H9 (cell line): ENCODE results near the gene TSPAN18. TPM values are rescaled to one million over a fixed set of nuclear protein-coding genes. Genes with fewer than 3 reads are reported as not detected.
A peak's percentile ranks its signal among the peaks of the same experiment; 100 is the strongest.

Source experiments
- DNase-seq: peaks from one replicate; pipeline ENCODE4 v3.0.0-alpha.2; 2017
- H2AFZ ChIP-seq: one replicate; pipeline ENCODE4 v1.6.1; 2013; ENCODE audit warnings: mild to moderate bottlenecking, low read length, control low read depth, moderate library complexity
- H2AK5ac ChIP-seq: 2 replicates; pipeline ENCODE4 v1.6.1; 2013; ENCODE audit warnings: low read length, control low read depth, mixed read lengths; ENCODE audit not compliant: insufficient read length
- H2BK120ac ChIP-seq: one replicate; pipeline ENCODE4 v1.6.1; 2013; ENCODE audit warnings: low read depth, mild to moderate bottlenecking, low read length, control low read depth, inconsistent platforms; ENCODE audit not compliant: poor library complexity, severe bottlenecking
- H2BK12ac ChIP-seq: 2 replicates; pipeline ENCODE4 v1.6.1; 2013; ENCODE audit warnings: low read length, control low read depth, mixed read lengths, low read depth; ENCODE audit not compliant: insufficient read length
- H2BK15ac ChIP-seq: 2 replicates; pipeline ENCODE4 v1.6.1; 2013; ENCODE audit warnings: low read depth, low read length, control low read depth
- H2BK20ac ChIP-seq: one replicate; pipeline ENCODE4 v1.6.1; 2013; ENCODE audit warnings: low read depth, mild to moderate bottlenecking, low read length, control low read depth, inconsistent platforms; ENCODE audit not compliant: poor library complexity, severe bottlenecking
- H2BK5ac ChIP-seq: 2 replicates; pipeline ENCODE4 v1.6.1; 2013; ENCODE audit warnings: low read length, control low read depth, mixed read lengths; ENCODE audit not compliant: insufficient read length
- H3K14ac ChIP-seq: 2 replicates; pipeline ENCODE4 v1.6.1; 2013; ENCODE audit warnings: low read length, control low read depth; ENCODE audit not compliant: insufficient read depth
- H3K18ac ChIP-seq: 2 replicates; pipeline ENCODE4 v1.6.1; 2013; ENCODE audit warnings: low read depth, mild to moderate bottlenecking, mixed read lengths, low read length, control low read depth; ENCODE audit not compliant: insufficient read length
- H3K23ac ChIP-seq: 2 replicates; pipeline ENCODE4 v1.6.1; 2013; ENCODE audit warnings: low read length, control low read depth, mixed read lengths, low read depth; ENCODE audit not compliant: insufficient read length
- H3K23me2 ChIP-seq: 2 replicates; pipeline ENCODE4 v1.6.1; 2013; ENCODE audit warnings: low read depth, mild to moderate bottlenecking, mixed read lengths, low read length, control low read depth; ENCODE audit not compliant: insufficient read length, poor library complexity, severe bottlenecking
- H3K27ac ChIP-seq: 2 replicates; pipeline ENCODE4 v1.5.1; 2013; ENCODE audit warnings: low read length, control low read depth, mixed read lengths, low read depth; ENCODE audit not compliant: insufficient read length
- H3K27me3 ChIP-seq: 2 replicates; pipeline ENCODE4 v1.6.1; 2013; ENCODE audit warnings: low read length, control low read depth, inconsistent platforms; ENCODE audit not compliant: insufficient read depth
- H3K4ac ChIP-seq: 2 replicates; pipeline ENCODE4 v1.6.1; 2013; ENCODE audit warnings: low read depth, mild to moderate bottlenecking, control low read depth, inconsistent platforms, low read length, moderate library complexity
- H3K4me1 ChIP-seq: 2 replicates; pipeline ENCODE4 v1.6.1; 2013; ENCODE audit warnings: low read length, control low read depth, inconsistent platforms; ENCODE audit not compliant: insufficient read depth
- H3K4me2 ChIP-seq: 2 replicates; pipeline ENCODE4 v1.6.1; 2013; ENCODE audit warnings: low read length, control low read depth, mixed read lengths; ENCODE audit not compliant: insufficient read length, insufficient read depth
- H3K56ac ChIP-seq: 2 replicates; pipeline ENCODE4 v1.6.1; 2013; ENCODE audit warnings: low read depth, mild to moderate bottlenecking, mixed read lengths, low read length, control low read depth; ENCODE audit not compliant: insufficient read length
- H3K79me1 ChIP-seq: 2 replicates; pipeline ENCODE4 v1.6.1; 2013; ENCODE audit warnings: low read depth, mild to moderate bottlenecking, moderate library complexity, low read length, control low read depth, inconsistent platforms; ENCODE audit not compliant: insufficient read depth, poor library complexity, severe bottlenecking
- H3K79me2 ChIP-seq: 2 replicates; pipeline ENCODE4 v1.6.1; 2013; ENCODE audit warnings: low read length, control low read depth, inconsistent platforms; ENCODE audit not compliant: insufficient read depth
- H3K9ac ChIP-seq: 2 replicates; pipeline ENCODE4 v1.6.1; 2013; ENCODE audit warnings: low read length, control low read depth, mixed read lengths; ENCODE audit not compliant: insufficient read length; ENCODE audit errors: extremely low read depth
- H3K9me3 ChIP-seq: one replicate; pipeline ENCODE4 v1.6.1; 2013; ENCODE audit warnings: low read depth, low read length, inconsistent platforms; ENCODE audit not compliant: control insufficient read depth
- H3T11ph ChIP-seq: one replicate; pipeline ENCODE4 v1.6.1; 2013; ENCODE audit warnings: mild to moderate bottlenecking, low read length, control low read depth, inconsistent platforms
- H4K20me1 ChIP-seq: one replicate; pipeline ENCODE4 v1.6.1; 2013; ENCODE audit not compliant: control insufficient read depth, insufficient read length, insufficient read depth
- H4K5ac ChIP-seq: 2 replicates; pipeline ENCODE4 v1.6.1; 2013; ENCODE audit warnings: low read depth, mild to moderate bottlenecking, mixed read lengths, low read length, control low read depth; ENCODE audit not compliant: insufficient read length
- H4K8ac ChIP-seq: replicated peaks from 2 replicates; pipeline ENCODE4 v1.6.1; 2013; ENCODE audit warnings: low read length, control low read depth, mixed read lengths, low read depth; ENCODE audit not compliant: insufficient read length
- H4K91ac ChIP-seq: 2 replicates; pipeline ENCODE4 v1.6.1; 2013; ENCODE audit warnings: low read depth, mild to moderate bottlenecking, moderate library complexity, mixed read lengths, low read length, control low read depth; ENCODE audit not compliant: insufficient read length
- H3K27ac Mint-ChIP-seq, 3 experiments: 2 replicates in 2 of 3; 3 replicates in 1 of 3; pipeline ENCODE4 v1.8.0; 2020 to 2021; ENCODE audit warnings: mixed read lengths in 3 of 3, mild to moderate bottlenecking in 1 of 3, moderate library complexity in 1 of 3
- H3K27me3 Mint-ChIP-seq: 2 replicates; pipeline ENCODE4 v1.8.0; 2021; ENCODE audit warnings: low read depth, mild to moderate bottlenecking, moderate library complexity, mixed read lengths
- H3K36me3 Mint-ChIP-seq, 3 experiments: 2 replicates in 2 of 3; 3 replicates in 1 of 3; pipeline ENCODE4 v1.8.0; 2020 to 2021; ENCODE audit warnings: low read depth in 3 of 3, mixed read lengths in 3 of 3; ENCODE audit not compliant: insufficient read depth in 1 of 3
- H3K4me1 Mint-ChIP-seq, 2 experiments: 2 replicates each; pipeline ENCODE4 v1.8.0; 2020; ENCODE audit warnings: mixed read lengths in 2 of 2
- H3K4me3 Mint-ChIP-seq, 2 experiments: 2 replicates in 1 of 2; 3 replicates in 1 of 2; pipeline ENCODE4 v1.8.0; 2020 to 2021; ENCODE audit warnings: mild to moderate bottlenecking in 2 of 2, mixed read lengths in 2 of 2, moderate library complexity in 1 of 2
- H3K9me3 Mint-ChIP-seq, 2 experiments: 2 replicates in 1 of 2; 3 replicates in 1 of 2; pipeline ENCODE4 v1.8.0; 2020; ENCODE audit warnings: mild to moderate bottlenecking in 2 of 2, mixed read lengths in 2 of 2, moderate library complexity in 1 of 2
- CTCF ChIP-seq: fragments of 200-600 bp; sonication (generic); conservative IDR thresholded peaks from 3 replicates; pipeline ENCODE4 v1.8.0; 2021; ENCODE audit warnings: antibody characterized with exemption, mild to moderate bottlenecking
- WGBS: extraction: QIAGEN DNeasy Blood & Tissue Kit; methylation state at CpG from one replicate; pipeline ENCODE4 v1.1.7; 2013; ENCODE audit warnings: missing lambda C conversion rate, low lambda C conversion rate, mixed read lengths; ENCODE audit not compliant: insufficient read length; ENCODE audit errors: extremely low coverage; 5-methylcytosine and 5-hydroxymethylcytosine counted together
- total RNA-seq: library from RNA; stranded (reverse); gene quantifications from 2 replicates; pipeline ENCODE4 v1.2.1, GENCODE V29; 2021

The TSPAN18 gene
- total RNA-seq, 1 experiment from 2014 or later = 25.3 TPM

DNA sequence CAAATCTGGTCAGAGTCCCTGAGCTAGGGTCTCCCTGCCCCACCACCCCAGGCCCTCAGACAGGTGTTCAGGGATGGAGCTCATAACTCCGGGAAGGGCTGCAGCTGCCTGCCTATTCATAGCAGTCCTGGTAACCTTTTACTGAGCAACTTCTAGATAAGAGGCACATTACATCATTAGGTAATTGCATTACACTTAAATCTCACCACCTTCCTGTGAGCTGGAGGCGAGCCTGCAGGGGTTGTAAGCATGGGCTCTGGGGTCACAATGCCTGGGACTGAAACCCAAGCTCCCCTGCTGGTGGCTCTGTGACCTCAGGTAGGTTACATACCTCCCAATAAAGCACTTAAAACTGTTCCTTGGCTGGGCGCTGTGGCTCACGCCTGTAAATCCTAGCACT is 201.4 kb downstream of the TSPAN18 start:
- no peaks in the 10 kb centered on the region for H3K9me3 ChIP-seq
- H2BK5ac ChIP-seq = no peak overlapping the region
- H2BK20ac ChIP-seq = no peak overlapping the region
- H2BK120ac ChIP-seq = no peak overlapping the region
- Mint-ChIP-seq H3K36me3 (peaks cover 3 to 11% (median 9%) of the 10 kb centered on the region in 3 experiments; a peak in 6 of 7 replicates), H3K4me3 (no peak overlapping the region), H3K4me1 (peaks cover 49 to 63% of the 10 kb centered on the region in 2 experiments), H3K27ac (no peak overlapping the region), H3K9me3 (no peaks in the 10 kb centered on the region), H3K27me3 (peaks cover 8% of the 10 kb centered on the region)
- no peak for DNase-seq
- H2AFZ ChIP-seq = no peak overlapping the region
- no peak overlapping the region for H4K8ac ChIP-seq
- no peak overlapping the region for H3K23ac ChIP-seq
- H3K4me1 ChIP-seq = peaks cover 2% of the 10 kb centered on the region; the same call in 1 of the 2 replicates
- no peaks in the 10 kb centered on the region for H3K79me2 ChIP-seq
- H4K5ac ChIP-seq = no peak overlapping the region
- no peak overlapping the region for H2AK5ac ChIP-seq
- H3K4ac ChIP-seq = no peak overlapping the region
- peaks cover 3% of the 10 kb centered on the region for H4K20me1 ChIP-seq
- no peak overlapping the region for H3K18ac ChIP-seq
- H3K27me3 ChIP-seq = no peaks in the 10 kb centered on the region
- no peaks in the 10 kb centered on the region for H3K23me2 ChIP-seq
- no peak overlapping the region for H2BK15ac ChIP-seq
- H3K4me2 ChIP-seq = no peak overlapping the region
- H3K56ac ChIP-seq = no peak overlapping the region
- TF ChIP-seq CTCF = peak; percentile 22; the same call in 1 of the 3 replicates
- WGBS = no CpG with 5 or more reads among the region's 4 CpGs
- H3K79me1 ChIP-seq = no peaks in the 10 kb centered on the region
- no peak overlapping the region for H3K9ac ChIP-seq
- no peak overlapping the region for H3K27ac ChIP-seq
- no peak overlapping the region for H3K14ac ChIP-seq
- no peak overlapping the region for H3T11ph ChIP-seq
- no peak overlapping the region for H2BK12ac ChIP-seq
- no peak overlapping the region for H4K91ac ChIP-seq
